Mucosa of rectum (tissue), 2 donors: ENCODE measurements around the gene ARHGAP15.

ENCODE experiments used
- H3K27ac ChIP-seq, 2 donors: one replicate each; pipeline ENCODE4 v1.7.0; 2013; ENCODE audit warnings: inconsistent platforms in 2 of 2, low read depth in 2 of 2, low read length in 2 of 2
- H3K27me3 ChIP-seq, 2 donors: one replicate each; pipeline ENCODE4 v1.7.0; 2013; ENCODE audit warnings: low read length in 2 of 2; ENCODE audit not compliant: control insufficient read depth in 2 of 2, insufficient read depth in 2 of 2
- H3K36me3 ChIP-seq, 2 donors: one replicate each; pipeline ENCODE4 v1.7.0; 2013; ENCODE audit warnings: low read length in 2 of 2; ENCODE audit not compliant: control insufficient read depth in 2 of 2, insufficient read depth in 2 of 2
- H3K4me1 ChIP-seq, 2 donors: one replicate each; pipeline ENCODE4 v1.7.0; 2013; ENCODE audit warnings: low read length in 2 of 2, mild to moderate bottlenecking in 1 of 2; ENCODE audit not compliant: control insufficient read depth in 2 of 2, insufficient read depth in 2 of 2
- H3K4me3 ChIP-seq, 2 donors: one replicate each; pipeline ENCODE4 v1.7.0; 2013; ENCODE audit warnings: low read length in 2 of 2
- H3K9ac ChIP-seq, 2 donors: one replicate each; pipeline ENCODE4 v1.7.0; 2013; ENCODE audit warnings: low read length in 2 of 2, low read depth in 1 of 2, mild to moderate bottlenecking in 1 of 2
- H3K9me3 ChIP-seq, 2 donors: one replicate each; pipeline ENCODE4 v1.7.0; 2013; ENCODE audit warnings: low read length in 2 of 2; ENCODE audit not compliant: control insufficient read depth in 2 of 2
- donor health status: healthy.
- donor health status: Normal muscosa, but diverticular disease.

ARHGAP15 gene

GRCh38 chr2:143473216-143473615, 344.0 kb downstream of the ARHGAP15 start:
- Histone ChIP-seq H3K4me1 (no peaks in the 10 kb centered on the region), H3K27ac (peak overlapping the region in 1 of 2 donors; percentile 23), H3K27me3 (no peaks in the 10 kb centered on the region), H3K4me3 (no peak overlapping the region), H3K9me3 (no peaks in the 10 kb centered on the region), H3K9ac (no peak overlapping the region), H3K36me3 (no peaks in the 10 kb centered on the region)

- peak overlapping the region in 1 of 2 donors; percentile 23 for H3K27ac ChIP-seq
Observed at GRCh38 chr2:143473820-143474219, 344.6 kb downstream of the ARHGAP15 start.

DNA sequence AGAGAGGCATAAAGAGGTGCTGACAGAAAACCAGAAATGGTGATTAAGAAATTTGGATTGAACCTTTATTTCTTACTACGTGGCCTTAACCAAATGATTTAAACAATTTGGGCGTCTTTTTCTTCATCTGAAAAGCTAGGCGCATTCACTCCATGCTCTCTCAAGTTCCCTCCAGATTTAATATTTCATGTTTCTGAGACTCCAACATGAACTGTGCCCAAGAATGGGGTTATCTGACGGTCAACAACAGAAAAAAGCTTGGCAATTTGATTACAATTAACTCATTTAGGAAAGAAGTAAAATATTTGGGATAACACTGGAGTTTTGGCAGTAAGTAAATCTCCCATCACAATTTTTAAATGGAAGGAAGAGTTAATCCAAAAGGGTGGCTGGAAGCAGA, 345.4 kb downstream of the ARHGAP15 start:
- no peak overlapping the region for H3K9ac ChIP-seq

More at GRCh38 chr2:143473820-143474219, 344.6 kb downstream of the ARHGAP15 start:
- Histone ChIP-seq H3K4me3 (no peak overlapping the region), H3K9me3 (no peaks in the 10 kb centered on the region), H3K27me3 (no peaks in the 10 kb centered on the region), H3K36me3 (no peaks in the 10 kb centered on the region), H3K9ac (no peak overlapping the region), H3K4me1 (no peaks in the 10 kb centered on the region)

GRCh38 chr2:143475041-143475776, 346.0 kb downstream of the ARHGAP15 start:
- Histone ChIP-seq H3K4me1 (no peaks in the 10 kb centered on the region), H3K27ac (peak overlapping the region; percentile 49 to 58), H3K27me3 (no peaks in the 10 kb centered on the region), H3K9ac (no peak overlapping the region), H3K36me3 (no peaks in the 10 kb centered on the region), H3K9me3 (no peaks in the 10 kb centered on the region), H3K4me3 (no peak overlapping the region)

More for the DNA sequence above, 345.4 kb downstream of the ARHGAP15 start:
- no peaks in the 10 kb centered on the region for H3K36me3 ChIP-seq
- no peaks in the 10 kb centered on the region for H3K4me1 ChIP-seq
- H3K4me3 ChIP-seq: no peak overlapping the region
- no peaks in the 10 kb centered on the region for H3K9me3 ChIP-seq
- no peaks in the 10 kb centered on the region for H3K27me3 ChIP-seq
- H3K27ac ChIP-seq: peak overlapping the region; percentile 49 to 58

GRCh38 chr2:143476336-143477087, 347.3 kb downstream of the ARHGAP15 start:
- Histone ChIP-seq H3K9ac (no peak overlapping the region), H3K36me3 (no peaks in the 10 kb centered on the region), H3K4me1 (no peaks in the 10 kb centered on the region), H3K27ac (no peak overlapping the region), H3K4me3 (no peak overlapping the region), H3K9me3 (no peaks in the 10 kb centered on the region), H3K27me3 (no peaks in the 10 kb centered on the region)

DNA sequence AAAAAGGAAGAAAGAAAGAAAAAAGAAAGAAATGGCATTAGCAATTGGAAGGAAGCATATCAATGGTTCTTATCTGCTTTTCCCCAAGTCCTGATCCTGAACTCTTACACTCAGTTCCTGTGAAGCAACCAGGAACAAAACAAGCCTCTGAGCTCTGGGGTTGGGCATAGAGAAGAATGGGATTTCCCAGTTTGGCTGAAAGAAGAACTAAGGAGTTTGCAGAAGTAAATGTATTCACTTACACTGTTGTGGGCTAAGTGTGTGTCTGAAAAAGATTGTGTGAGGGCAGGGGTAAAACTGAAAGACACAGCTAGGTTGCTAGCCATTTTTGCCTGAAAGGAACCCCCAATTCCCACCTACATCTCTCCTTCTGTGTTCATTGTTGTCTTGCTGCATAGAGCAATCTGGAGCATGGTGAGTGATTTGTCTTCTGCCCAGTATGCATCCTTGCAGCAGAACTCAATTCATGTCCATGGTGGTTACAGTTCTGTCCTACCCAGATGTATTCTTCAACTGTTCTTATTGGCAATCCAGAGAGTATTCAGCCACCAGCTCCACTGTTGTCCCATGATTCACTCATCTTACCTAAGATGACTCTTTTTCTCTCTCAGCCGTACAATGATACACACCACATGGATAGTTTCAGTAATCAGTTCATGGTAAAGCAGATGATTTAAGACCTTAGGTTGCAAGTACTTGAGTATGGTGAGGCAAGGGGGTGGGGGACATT, 348.7 kb downstream of the ARHGAP15 start:
- Histone ChIP-seq H3K36me3 (no peaks in the 10 kb centered on the region), H3K9me3 (no peaks in the 10 kb centered on the region), H3K27ac (no peak overlapping the region), H3K27me3 (no peaks in the 10 kb centered on the region), H3K9ac (no peak overlapping the region), H3K4me3 (no peak overlapping the region), H3K4me1 (no peaks in the 10 kb centered on the region)

GRCh38 chr2:143480086-143480485, 350.9 kb downstream of the ARHGAP15 start:
- no peak overlapping the region for H3K9ac ChIP-seq
- no peaks in the 10 kb centered on the region for H3K4me1 ChIP-seq
- no peaks in the 10 kb centered on the region for H3K36me3 ChIP-seq
- H3K4me3 ChIP-seq: no peak overlapping the region
- H3K9me3 ChIP-seq: no peaks in the 10 kb centered on the region
- no peaks in the 10 kb centered on the region for H3K27me3 ChIP-seq
- peak overlapping the region; percentile 33 to 48 for H3K27ac ChIP-seq

- no peaks in the 10 kb centered on the region for H3K36me3 ChIP-seq
- no peaks in the 10 kb centered on the region for H3K4me1 ChIP-seq
- peak overlapping the region; percentile 33 to 48 for H3K27ac ChIP-seq
- no peaks in the 10 kb centered on the region for H3K9me3 ChIP-seq
- H3K27me3 ChIP-seq: no peaks in the 10 kb centered on the region
- no peak overlapping the region for H3K9ac ChIP-seq
- no peak overlapping the region for H3K4me3 ChIP-seq
Observed at GRCh38 chr2:143480601-143481236, 351.5 kb downstream of the ARHGAP15 start.

- no peak overlapping the region for H3K9ac ChIP-seq
- H3K36me3 ChIP-seq: no peaks in the 10 kb centered on the region
- no peaks in the 10 kb centered on the region for H3K27me3 ChIP-seq
- no peaks in the 10 kb centered on the region for H3K9me3 ChIP-seq
- H3K4me1 ChIP-seq: no peaks in the 10 kb centered on the region
- H3K4me3 ChIP-seq: no peak overlapping the region
- peak overlapping the region; percentile 33 to 48 for H3K27ac ChIP-seq
Observed at GRCh38 chr2:143481237-143481623, 352.0 kb downstream of the ARHGAP15 start.
